Stimulated activated CD8-positive, alpha-beta memory T cell treated with anti-CD3 and anti-CD28 coated beads, Interleukin-15, amount 100 ng/mL, for 24 hours (primary cell): ENCODE results near the gene UNKL.

Experiments used
- DNase-seq: peaks from one replicate; pipeline ENCODE4 v3.0.0-alpha.2; 2020; ENCODE audit warnings: low read depth

Gene UNKL

GRCh38 chr16:1430759-1431496 is 16.4 kb upstream of the UNKL start, which contains the start of gene PERCC1:
TSS of gene PERCC1 (plus strand) at chr16:1431078. CDS start at chr16:1432594, 1,516 bp downstream.
- DNase-seq: no peak

DNA sequence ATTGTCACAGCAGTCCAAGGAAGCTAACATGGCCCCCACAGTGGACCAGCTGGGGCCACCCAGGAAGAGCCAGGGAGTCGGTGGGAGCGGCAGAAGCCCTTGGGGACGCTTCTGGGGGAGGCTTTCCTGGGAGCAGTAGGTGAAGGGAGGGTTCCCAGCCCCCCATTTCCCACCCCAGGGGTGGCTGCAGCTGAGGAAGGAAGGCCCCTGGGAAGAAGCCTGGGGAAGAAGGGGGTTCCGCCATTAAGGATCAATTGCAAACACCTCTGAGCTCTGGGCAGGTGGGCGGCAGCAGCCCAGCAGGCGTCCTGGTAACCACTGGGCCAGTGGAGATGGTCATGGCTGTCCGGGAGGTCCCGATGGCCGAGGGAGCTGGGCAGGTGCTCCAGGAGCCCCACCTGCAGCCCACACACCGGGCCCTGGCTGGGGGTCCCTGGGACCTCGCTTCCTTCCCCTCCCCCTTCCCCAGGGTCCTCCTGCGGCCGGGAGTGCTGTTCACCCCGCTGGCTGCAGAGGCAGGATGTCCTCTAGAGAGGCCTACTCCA is 15.8 kb upstream of the UNKL start:
- DNase-seq: no peak

GRCh38 chr16:1429631-1430030 is 15.1 kb upstream of the UNKL start:
- DNase-seq: no peak

DNA sequence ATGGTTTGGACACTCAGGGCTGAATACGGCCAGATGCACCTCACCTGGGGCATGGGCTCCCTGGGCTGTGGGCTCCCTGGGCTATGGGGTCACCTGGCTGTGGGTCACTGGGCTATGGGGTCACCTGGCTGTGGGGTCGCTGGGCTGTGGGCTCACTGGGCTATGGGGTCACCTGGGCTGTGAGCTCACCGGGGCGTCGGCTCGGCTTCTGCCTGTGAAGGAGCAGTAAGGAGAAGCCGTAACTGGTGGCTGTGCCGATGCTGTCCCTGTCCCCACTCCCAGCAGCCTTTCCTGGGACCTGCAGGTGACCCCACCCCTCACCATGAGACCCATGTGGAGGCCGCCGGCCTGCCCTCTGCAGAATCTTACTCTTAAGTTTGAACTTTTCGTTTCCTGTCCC is 14.5 kb upstream of the UNKL start:
- no peak for DNase-seq

GRCh38 chr16:1428511-1428910 is 14.0 kb upstream of the UNKL start:
- DNase-seq: no peak

DNA sequence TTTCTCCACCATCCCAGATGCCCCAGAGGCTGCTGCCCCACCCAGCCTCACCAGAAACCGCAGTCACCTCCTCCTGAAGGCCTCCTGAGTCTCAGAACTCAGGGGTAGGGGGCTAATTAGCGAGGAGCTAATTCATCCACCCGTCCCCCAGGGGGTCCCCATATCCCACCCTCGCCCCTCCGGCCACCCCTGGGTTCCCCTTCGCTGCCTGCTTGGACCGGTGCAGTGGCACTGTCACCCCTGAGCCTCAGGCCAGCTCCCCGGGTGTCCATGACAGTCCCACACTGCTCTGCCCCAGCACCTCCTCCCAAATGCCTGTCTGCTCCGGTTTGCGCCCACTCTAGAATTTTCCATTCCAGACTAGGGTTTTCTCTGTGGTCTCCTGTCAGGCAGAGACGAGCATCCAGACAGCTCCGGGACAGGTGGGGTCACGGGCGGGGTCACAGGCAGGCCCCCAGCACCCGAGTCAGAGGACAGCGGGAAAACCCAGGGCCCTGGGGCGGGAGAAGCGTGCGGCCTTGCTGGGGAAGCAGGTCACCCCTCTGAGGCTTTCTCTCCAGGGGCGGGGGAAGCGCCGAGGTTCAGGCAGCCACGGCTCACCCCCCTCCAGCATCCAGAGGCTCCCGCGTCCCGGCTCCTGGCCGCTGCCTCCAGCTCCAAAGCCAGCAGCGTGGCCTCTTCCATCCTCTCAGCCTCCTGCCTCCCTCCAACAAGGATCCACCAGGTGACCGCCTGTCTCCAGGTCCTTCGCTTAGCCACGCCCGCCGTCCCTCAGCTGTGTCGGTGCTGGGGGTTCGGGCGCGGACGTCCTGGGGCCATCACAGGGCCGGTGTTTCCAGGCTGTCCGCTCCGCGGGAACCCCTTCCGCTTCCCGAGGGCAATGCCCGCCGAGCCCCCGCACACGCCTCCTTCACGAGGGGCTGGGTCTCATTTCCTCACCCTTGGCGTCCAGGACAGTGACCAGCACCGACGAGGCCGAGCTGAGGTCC is 13.3 kb upstream of the UNKL start:
- DNase-seq: no peak

- no peak for DNase-seq
These were observed 12.4 kb upstream of the UNKL start for GRCh38 chr16:1426734-1427471.

GRCh38 chr16:1425616-1426370 is 11.3 kb upstream of the UNKL start:
- no peak for DNase-seq

- DNase-seq: no peak
These were observed 9.5 kb upstream of the UNKL start for GRCh38 chr16:1424028-1424427.

- no peak for DNase-seq
These were observed 7.6 kb upstream of the UNKL start for GRCh38 chr16:1422076-1422475.

- no peak for DNase-seq
These were observed 5.6 kb upstream of the UNKL start for GRCh38 chr16:1420111-1420539.

DNA sequence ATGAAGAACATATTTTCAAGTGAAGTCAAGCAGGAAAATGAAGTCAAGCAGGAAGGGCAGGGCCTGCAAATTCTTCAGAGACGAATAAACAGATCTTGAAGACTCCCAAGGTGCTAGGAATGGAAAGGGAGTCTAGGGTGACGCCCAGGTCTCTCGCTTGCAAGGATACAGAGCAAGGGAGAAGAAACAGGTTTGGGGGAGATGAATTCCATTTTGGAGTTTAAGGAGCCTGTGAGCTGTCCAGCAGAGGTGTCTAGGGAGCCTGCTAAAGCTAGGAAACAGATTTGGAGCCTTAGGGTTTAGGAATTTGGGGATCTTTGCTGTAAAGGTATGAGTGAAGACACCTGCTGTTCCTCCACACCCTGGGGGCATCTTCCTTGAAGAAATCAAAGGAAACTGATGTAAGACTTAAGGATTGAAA is 2.0 kb upstream of the UNKL start:
- DNase-seq: no peak

GRCh38 chr16:1413684-1414531 is 596 bp downstream of the UNKL start:
- peak; percentile 53 for DNase-seq

GRCh38 chr16:1412847-1413246 is 1.7 kb downstream of the UNKL start:
- no peak for DNase-seq

- peak; percentile 95 for DNase-seq
These were observed 6.2 kb downstream of the UNKL start for GRCh38 chr16:1408171-1408837.

- no peak for DNase-seq
These were observed 6.8 kb downstream of the UNKL start for GRCh38 chr16:1407753-1408152.

GRCh38 chr16:1403733-1404132 is 10.8 kb downstream of the UNKL start:
- DNase-seq: no peak

DNA sequence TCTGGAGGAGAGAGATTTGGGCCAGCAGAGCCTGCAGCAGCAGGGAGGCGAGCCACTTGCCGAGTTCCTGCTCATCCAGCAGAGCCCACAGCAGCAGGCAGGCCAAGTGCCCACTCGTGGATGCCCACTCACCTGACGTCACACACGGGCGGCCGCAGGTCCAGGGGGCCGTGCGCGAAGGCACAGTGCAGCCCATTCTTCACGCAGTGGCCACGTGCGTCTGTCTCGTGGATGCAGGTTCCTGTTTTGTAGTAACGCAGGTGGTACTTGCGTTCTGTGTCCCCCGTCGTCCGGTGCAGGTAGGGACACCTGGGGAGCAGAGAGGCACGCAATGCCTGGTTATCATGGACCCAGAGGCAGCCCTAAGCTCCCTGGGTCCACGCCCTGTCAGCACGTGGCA is 11.5 kb downstream of the UNKL start:
- no peak for DNase-seq

DNA sequence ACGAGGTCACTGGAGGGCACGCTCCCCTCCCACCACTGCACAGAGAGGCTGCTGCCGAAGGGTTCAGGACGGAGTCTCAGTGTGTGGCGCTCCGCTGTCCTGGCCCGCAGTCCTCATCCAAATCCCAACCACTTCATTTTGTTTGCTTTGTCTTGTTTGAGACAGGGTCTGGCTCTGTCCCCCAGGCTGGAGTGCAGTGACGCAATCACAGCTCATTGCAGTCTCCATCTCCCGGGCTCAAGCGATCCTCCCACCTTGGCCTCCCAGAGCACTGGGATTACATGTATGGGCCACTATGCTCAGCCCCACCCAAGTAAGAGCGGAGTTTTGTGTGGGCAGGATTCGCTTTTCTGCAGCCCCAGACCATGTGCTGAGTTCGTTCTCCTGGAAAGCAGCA is 12.7 kb downstream of the UNKL start:
- no peak for DNase-seq
